T-helper 17 cell (primary cell): ENCODE measurements around the gene KRTAP19-4. TPM values are rescaled to one million over a fixed set of nuclear protein-coding genes. Genes with fewer than 3 reads are reported as not detected.
"Not testable (repeated sequence)": the region's sequence is repeated elsewhere in the genome, so short reads cannot be mapped to it uniquely, and the experiment has no call there.

Experiments used
- ATAC-seq: fragments of 150-1000 bp; cut with Tn5 transposase; 2 replicates; pipeline ENCODE4 v1.10.0; 2021; ENCODE audit warnings: mild to moderate bottlenecking, moderate library complexity
- DNase-seq, 3 donors: peaks; one replicate each; pipeline versions ENCODE4 v3.0.0 to v3.0.0-alpha.2; 2020 to 2021
- H3K9me3 ChIP-seq: one replicate; pipeline ENCODE4 v1.7.0; 2013; ENCODE audit warnings: low read length, mild to moderate bottlenecking; ENCODE audit not compliant: control insufficient read depth, poor library complexity, severe bottlenecking
- H3K27ac Mint-ChIP-seq: one replicate; pipeline ENCODE4 v1.8.0; 2022; ENCODE audit warnings: mild to moderate bottlenecking, moderate library complexity, mixed read lengths
- H3K27me3 Mint-ChIP-seq: one replicate; pipeline ENCODE4 v1.8.0; 2022; ENCODE audit warnings: mixed read lengths
- H3K36me3 Mint-ChIP-seq: one replicate; pipeline ENCODE4 v1.8.0; 2022; ENCODE audit warnings: low read depth, mixed read lengths
- H3K4me1 Mint-ChIP-seq: one replicate; pipeline ENCODE4 v1.8.0; 2022; ENCODE audit warnings: mild to moderate bottlenecking, mixed read lengths
- H3K4me3 Mint-ChIP-seq: one replicate; pipeline ENCODE4 v1.8.0; 2022; ENCODE audit warnings: mild to moderate bottlenecking, moderate library complexity, mixed read lengths
- total RNA-seq, 4 donors: library from RNA in 2 of 4; stranded (reverse) in 2 of 4; gene quantifications; one replicate each; pipeline ENCODE4 v1.2.3 and lab custom pipeline; 2022 to 2026

KRTAP19-4 gene
- total RNA-seq (not detected), total RNA-seq (lab: John Stamatoyannopoulos, UW) (0 reads per million in 2 donors)

GRCh38 chr21:30497065-30497464, at the start of gene KRTAP19-4:
Gene KRTAP19-4, minus strand, starts transcription at chr21:30497165. Its CDS starts 55 bp downstream, at chr21:30497110.
- ATAC-seq (no peak), DNase-seq (no peak)
- H3K27me3 Mint-ChIP-seq = no peaks in the 10 kb centered on the region
- no peak within 1 kb of the TSS for H3K27ac Mint-ChIP-seq
- no peak within 1 kb of the TSS for H3K4me3 Mint-ChIP-seq
- H3K36me3 Mint-ChIP-seq = no peaks in the 10 kb centered on the region
- no peaks in the 10 kb centered on the region for H3K4me1 Mint-ChIP-seq
- H3K9me3 ChIP-seq = no peaks in the 10 kb centered on the region

- ATAC-seq = no peak
- H3K4me1 Mint-ChIP-seq = no peaks in the 10 kb centered on the region
Measured at GRCh38 chr21:30541764-30542163, 44.8 kb upstream of the KRTAP19-4 start, which contains the start of gene KRTAP19-6. Gene KRTAP19-6, minus strand, starts transcription at chr21:30541864. Its CDS starts 31 bp downstream, at chr21:30541833.

GRCh38 chr21:30518876-30519275, 21.9 kb upstream of the KRTAP19-4 start:
- H3K36me3 Mint-ChIP-seq = no peaks in the 10 kb centered on the region
- ATAC-seq (no peak), DNase-seq (no peak)
- no peaks in the 10 kb centered on the region for H3K9me3 ChIP-seq
- no peak overlapping the region for H3K4me3 Mint-ChIP-seq
- no peak overlapping the region for H3K27ac Mint-ChIP-seq
- H3K4me1 Mint-ChIP-seq = no peaks in the 10 kb centered on the region
- no peaks in the 10 kb centered on the region for H3K27me3 Mint-ChIP-seq

More at GRCh38 chr21:30541764-30542163, 44.8 kb upstream of the KRTAP19-4 start, which contains the start of gene KRTAP19-6:
- Mint-ChIP-seq H3K27ac (no peak within 1 kb of the TSS), H3K27me3 (no peaks in the 10 kb centered on the region), H3K36me3 (no peaks in the 10 kb centered on the region), H3K4me3 (no peak within 1 kb of the TSS)
- DNase-seq = no peak
- H3K9me3 ChIP-seq = no peaks in the 10 kb centered on the region

GRCh38 chr21:30515681-30516080, 18.7 kb upstream of the KRTAP19-4 start:
- ATAC-seq (no peak), DNase-seq (no peak)
- H3K4me3 Mint-ChIP-seq = no peak overlapping the region
- no peaks in the 10 kb centered on the region for H3K36me3 Mint-ChIP-seq
- H3K4me1 Mint-ChIP-seq = no peaks in the 10 kb centered on the region
- no peaks in the 10 kb centered on the region for H3K9me3 ChIP-seq
- no peaks in the 10 kb centered on the region for H3K27me3 Mint-ChIP-seq
- H3K27ac Mint-ChIP-seq = no peak overlapping the region

GRCh38 chr21:30505621-30506205, 8.7 kb upstream of the KRTAP19-4 start:
- not testable (repeated sequence) for H3K9me3 ChIP-seq, H3K4me3 Mint-ChIP-seq, H3K36me3 Mint-ChIP-seq, H3K4me1 Mint-ChIP-seq, ATAC-seq, H3K27ac Mint-ChIP-seq, DNase-seq
- peaks cover 19% of the 10 kb centered on the region for H3K27me3 Mint-ChIP-seq

GRCh38 chr21:30502041-30502440, 5.1 kb upstream of the KRTAP19-4 start, which contains the start of gene KRTAP19-5:
Gene KRTAP19-5, minus strand, starts transcription at chr21:30502141. Its CDS starts 51 bp downstream, at chr21:30502090.
- no peaks in the 10 kb centered on the region for H3K36me3 Mint-ChIP-seq

GRCh38 chr21:30491963-30492428, 5.0 kb downstream of the KRTAP19-4 start, which contains the start of gene KRTAP19-3:
Gene KRTAP19-3, minus strand, starts transcription at chr21:30492013. Its CDS starts 56 bp downstream, at chr21:30491957.
- no peaks in the 10 kb centered on the region for H3K9me3 ChIP-seq
- Mint-ChIP-seq H3K36me3 (no peaks in the 10 kb centered on the region), H3K27ac (no peak within 1 kb of the TSS), H3K27me3 (no peaks in the 10 kb centered on the region), H3K4me3 (no peak within 1 kb of the TSS), H3K4me1 (no peaks in the 10 kb centered on the region)
- no peak for ATAC-seq
- DNase-seq = no peak

More at GRCh38 chr21:30502041-30502440, 5.1 kb upstream of the KRTAP19-4 start, which contains the start of gene KRTAP19-5:
- H3K9me3 ChIP-seq = no peaks in the 10 kb centered on the region
- Mint-ChIP-seq H3K4me1 (no peaks in the 10 kb centered on the region), H3K4me3 (no peak within 1 kb of the TSS), H3K27ac (no peak within 1 kb of the TSS), H3K27me3 (peaks cover 12% of the 10 kb centered on the region)
- DNase-seq (no peak), ATAC-seq (no peak)

- H3K9me3 ChIP-seq = peaks cover 4% of the 10 kb centered on the region
- H3K4me3 Mint-ChIP-seq = no peak within 1 kb of the TSS
- no peaks in the 10 kb centered on the region for H3K4me1 Mint-ChIP-seq
- H3K36me3 Mint-ChIP-seq = no peaks in the 10 kb centered on the region
- ATAC-seq = no peak
- no peak for DNase-seq
- no peak within 1 kb of the TSS for H3K27ac Mint-ChIP-seq
- H3K27me3 Mint-ChIP-seq = no peaks in the 10 kb centered on the region
Measured at GRCh38 chr21:30487336-30487735, 9.6 kb downstream of the KRTAP19-4 start, which contains the start of gene KRTAP19-2. Gene KRTAP19-2, minus strand, starts transcription at chr21:30487436. Its CDS starts 88 bp downstream, at chr21:30487348.

- no peaks in the 10 kb centered on the region for H3K36me3 Mint-ChIP-seq
- ATAC-seq (no peak), DNase-seq (no peak)
- no peak overlapping the region for H3K27ac Mint-ChIP-seq
- no peaks in the 10 kb centered on the region for H3K27me3 Mint-ChIP-seq
- H3K4me3 Mint-ChIP-seq = no peak overlapping the region
- H3K4me1 Mint-ChIP-seq = no peaks in the 10 kb centered on the region
- peaks cover 4% of the 10 kb centered on the region for H3K9me3 ChIP-seq
Measured at GRCh38 chr21:30486180-30486579, 10.8 kb downstream of the KRTAP19-4 start.

- DNase-seq (no peak), ATAC-seq (no peak)
- peaks cover 4% of the 10 kb centered on the region for H3K9me3 ChIP-seq
- no peak overlapping the region for H3K4me3 Mint-ChIP-seq
- no peaks in the 10 kb centered on the region for H3K36me3 Mint-ChIP-seq
- no peak overlapping the region for H3K27ac Mint-ChIP-seq
- no peaks in the 10 kb centered on the region for H3K27me3 Mint-ChIP-seq
- H3K4me1 Mint-ChIP-seq = no peaks in the 10 kb centered on the region
Measured at GRCh38 chr21:30482130-30482529, 14.8 kb downstream of the KRTAP19-4 start.

GRCh38 chr21:30480145-30480544, 16.8 kb downstream of the KRTAP19-4 start, which contains the start of gene KRTAP19-1:
Gene KRTAP19-1, minus strand, starts transcription at chr21:30480367. Its CDS starts 50 bp downstream, at chr21:30480317.
- DNase-seq (no peak), ATAC-seq (no peak)
- Mint-ChIP-seq H3K27me3 (no peaks in the 10 kb centered on the region), H3K4me1 (no peaks in the 10 kb centered on the region), H3K4me3 (no peak within 1 kb of the TSS), H3K36me3 (no peaks in the 10 kb centered on the region), H3K27ac (no peak within 1 kb of the TSS)
- H3K9me3 ChIP-seq = no peaks in the 10 kb centered on the region

- Mint-ChIP-seq H3K27ac (no peak overlapping the region), H3K36me3 (no peaks in the 10 kb centered on the region)
Measured at GRCh38 chr21:30479259-30479658, 17.7 kb downstream of the KRTAP19-4 start.

GRCh38 chr21:30478004-30478403, 19.0 kb downstream of the KRTAP19-4 start:
- no peak overlapping the region for H3K4me3 Mint-ChIP-seq
- no peaks in the 10 kb centered on the region for H3K4me1 Mint-ChIP-seq
- DNase-seq = no peak

More at GRCh38 chr21:30479259-30479658, 17.7 kb downstream of the KRTAP19-4 start:
- H3K9me3 ChIP-seq = no peaks in the 10 kb centered on the region
- Mint-ChIP-seq H3K4me3 (no peak overlapping the region), H3K27me3 (no peaks in the 10 kb centered on the region), H3K4me1 (no peaks in the 10 kb centered on the region)
- ATAC-seq (no peak), DNase-seq (no peak)

More at GRCh38 chr21:30478004-30478403, 19.0 kb downstream of the KRTAP19-4 start:
- Mint-ChIP-seq H3K27me3 (no peaks in the 10 kb centered on the region), H3K36me3 (no peaks in the 10 kb centered on the region), H3K27ac (no peak overlapping the region)
- no peak for ATAC-seq
- no peaks in the 10 kb centered on the region for H3K9me3 ChIP-seq
